ENCODE measurements around the gene HOXA6.

HOXA6 gene

DNA sequence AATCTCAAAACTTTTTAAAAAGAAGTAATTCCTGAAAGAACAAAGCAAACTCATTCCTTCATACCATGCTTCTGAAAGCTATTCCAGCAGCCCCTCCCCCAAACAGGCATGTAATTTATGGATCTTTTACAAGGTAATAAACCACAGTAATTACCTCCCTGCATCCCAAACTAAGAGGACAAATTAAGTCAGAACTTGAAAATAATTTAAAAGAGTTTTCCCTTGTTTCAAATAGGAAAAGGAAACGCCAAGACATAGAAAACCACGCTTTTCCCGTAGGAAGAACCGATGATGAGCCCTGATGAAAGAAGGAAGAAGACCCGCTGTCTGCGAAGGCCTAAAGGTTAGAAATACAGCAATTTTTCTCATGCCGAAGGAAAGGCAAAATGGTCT is 25.9 kb downstream of the HOXA6 start:
- no peak for DNase-seq

DNA sequence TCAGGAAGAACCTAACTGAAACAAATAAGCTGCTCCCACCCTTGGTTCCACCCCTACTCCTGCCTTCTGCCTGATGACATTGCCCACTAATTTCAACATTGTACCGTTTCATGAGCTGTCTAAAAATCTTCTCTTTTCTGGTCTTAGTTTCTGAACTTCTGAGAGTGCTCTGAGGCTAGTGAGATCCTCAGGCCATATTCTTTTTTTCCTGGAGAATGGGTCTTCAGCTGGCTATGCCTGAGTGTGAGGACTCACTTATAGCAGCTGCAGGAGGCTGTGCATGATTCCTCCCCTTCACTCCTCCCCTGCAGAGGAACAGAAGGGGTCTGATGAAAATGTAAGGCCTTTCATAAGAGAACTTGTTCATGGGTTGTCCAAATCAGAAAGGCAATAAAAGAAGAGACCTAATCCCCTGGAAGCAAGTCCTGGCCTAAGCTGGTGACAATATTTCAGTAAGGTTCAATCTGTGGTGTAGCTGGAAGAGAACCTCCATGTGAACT is 28.1 kb downstream of the HOXA6 start:
- no peak for DNase-seq

DNA sequence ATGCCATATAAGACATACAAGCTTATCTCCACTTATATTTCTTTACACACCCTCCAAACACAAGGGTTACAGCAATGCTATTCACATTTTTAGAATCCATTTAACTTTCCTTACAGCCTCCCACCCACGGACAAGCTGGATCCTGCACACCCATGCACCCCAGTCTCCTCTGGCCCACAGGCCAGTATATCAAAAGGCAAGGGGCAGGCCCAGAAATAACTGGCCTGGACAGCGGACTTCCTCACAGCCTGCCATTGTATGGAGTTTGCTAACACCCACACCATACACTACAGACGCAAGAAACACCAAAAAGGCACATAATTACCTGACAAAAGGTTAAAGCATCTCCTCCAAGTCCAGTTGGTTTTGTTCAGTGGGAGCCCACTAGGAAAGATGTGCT is 29.0 kb downstream of the HOXA6 start:
- DNase-seq, result no peak

DNA sequence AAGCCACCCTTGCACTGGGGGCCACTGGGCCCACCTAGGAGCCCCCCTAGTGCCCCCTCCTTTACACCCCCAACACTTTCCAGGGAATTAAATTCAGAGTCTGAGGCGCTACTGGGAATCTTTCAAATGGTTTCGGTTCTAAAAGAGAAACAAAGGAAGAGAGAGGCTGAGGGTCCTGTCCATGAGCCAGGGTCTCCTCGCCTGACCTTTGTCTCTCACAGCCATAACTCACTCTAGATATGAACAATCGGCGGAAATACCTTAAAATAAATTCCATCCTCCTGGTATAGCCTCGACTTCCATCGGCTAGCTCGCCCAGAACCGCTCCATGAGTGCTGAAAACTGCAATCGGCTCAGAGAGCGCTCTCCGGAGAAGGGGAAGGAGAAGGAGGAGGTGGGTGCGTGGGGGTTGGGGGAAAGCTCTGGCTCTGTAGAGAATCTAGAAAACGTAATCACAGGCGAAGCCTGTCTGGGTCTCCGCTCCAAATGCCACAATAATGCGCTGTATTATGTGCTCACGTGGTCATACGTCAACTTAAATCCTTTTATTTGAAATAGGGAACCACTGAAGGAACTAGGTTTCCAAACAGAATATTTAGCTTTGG is 29.6 kb downstream of the HOXA6 start:
- DNase-seq, result no peak

DNA sequence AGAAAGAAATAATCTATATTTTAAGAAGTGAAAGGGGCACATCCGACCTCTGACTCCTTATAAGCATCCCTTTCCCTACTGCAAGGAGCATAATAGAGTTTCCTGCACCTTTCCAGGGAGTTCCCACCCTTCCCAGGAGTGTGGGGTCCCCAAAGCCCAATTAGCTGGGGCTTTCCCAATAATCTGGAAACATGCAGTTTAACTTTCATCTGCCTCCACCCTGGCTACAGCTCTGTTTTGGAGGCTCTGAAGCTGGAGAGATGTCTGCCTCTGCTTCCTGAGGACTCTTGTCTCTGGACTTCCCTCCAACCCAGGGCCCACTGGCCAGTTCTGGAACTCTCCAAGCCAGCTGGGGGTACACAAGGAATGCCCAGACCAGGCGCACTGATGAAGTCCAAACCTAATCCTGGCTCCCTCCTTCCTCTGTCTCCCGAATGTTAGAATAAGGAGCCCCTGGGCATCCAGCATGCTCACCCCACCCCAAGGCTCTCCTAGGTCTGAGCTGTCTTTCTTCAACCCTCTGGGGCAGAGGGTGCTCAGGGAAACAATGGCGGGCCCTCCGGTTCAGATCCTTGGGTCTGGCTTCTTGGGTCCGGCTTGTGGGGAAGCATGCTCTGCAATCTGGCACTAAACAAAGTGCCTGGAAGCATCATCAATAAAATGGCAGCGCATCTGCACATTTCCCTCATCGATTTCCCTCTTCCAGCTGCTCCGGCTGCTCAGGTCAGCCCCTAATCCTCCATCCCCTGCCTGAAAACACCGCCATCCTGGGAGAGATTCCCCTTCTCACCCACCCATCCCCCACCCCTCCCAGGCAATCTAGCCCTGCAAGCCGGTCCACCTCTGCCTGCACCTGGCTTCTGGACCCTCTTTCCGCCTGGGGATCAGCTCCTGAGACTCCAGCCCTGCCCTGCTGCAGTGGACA is 30.4 kb downstream of the HOXA6 start:
- DNase-seq, result no peak

DNA sequence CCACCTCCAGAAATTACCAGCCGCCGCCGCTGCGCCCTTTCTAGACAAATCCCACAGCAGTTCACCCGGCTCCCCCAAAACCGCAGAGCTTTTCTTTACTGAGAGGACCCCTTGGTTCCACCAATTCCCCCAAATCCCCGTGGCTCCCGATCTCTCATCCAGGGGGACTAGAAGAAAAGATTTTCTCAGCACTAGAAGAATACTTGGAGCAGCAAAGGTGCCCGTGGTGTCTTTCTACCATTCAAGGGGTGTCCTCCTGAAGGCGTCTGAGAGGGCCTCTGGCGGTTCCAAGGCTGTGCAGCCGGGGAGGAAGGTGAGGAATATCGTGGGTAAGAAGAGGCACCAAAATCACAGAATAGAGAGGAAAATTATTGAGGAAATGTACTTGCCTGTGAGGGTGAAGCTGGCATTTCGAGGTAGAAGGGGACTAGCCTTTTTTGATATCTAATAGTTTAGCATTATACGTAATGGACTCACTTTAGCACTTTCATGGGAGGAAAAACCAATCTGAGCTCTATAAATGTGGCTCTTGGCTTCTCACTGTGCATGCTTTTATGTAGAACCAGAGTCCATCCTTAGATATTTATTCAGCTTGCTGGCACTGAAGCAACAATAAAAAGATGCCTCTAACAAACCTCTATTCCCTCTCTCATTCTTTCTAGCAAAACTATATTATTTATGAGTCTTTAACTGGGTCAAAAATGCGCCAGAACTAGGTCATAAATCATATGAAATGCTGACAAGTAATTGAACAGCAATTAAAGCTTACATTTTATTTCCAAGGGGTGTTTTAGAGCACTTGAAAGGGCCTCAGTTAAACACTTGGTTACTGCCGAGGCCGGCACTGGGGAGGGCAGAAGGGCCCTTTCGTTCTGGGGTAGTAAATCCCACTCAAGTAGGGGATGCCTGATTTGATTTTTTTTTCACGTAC is 31.3 kb downstream of the HOXA6 start:
- no peak for DNase-seq

DNA sequence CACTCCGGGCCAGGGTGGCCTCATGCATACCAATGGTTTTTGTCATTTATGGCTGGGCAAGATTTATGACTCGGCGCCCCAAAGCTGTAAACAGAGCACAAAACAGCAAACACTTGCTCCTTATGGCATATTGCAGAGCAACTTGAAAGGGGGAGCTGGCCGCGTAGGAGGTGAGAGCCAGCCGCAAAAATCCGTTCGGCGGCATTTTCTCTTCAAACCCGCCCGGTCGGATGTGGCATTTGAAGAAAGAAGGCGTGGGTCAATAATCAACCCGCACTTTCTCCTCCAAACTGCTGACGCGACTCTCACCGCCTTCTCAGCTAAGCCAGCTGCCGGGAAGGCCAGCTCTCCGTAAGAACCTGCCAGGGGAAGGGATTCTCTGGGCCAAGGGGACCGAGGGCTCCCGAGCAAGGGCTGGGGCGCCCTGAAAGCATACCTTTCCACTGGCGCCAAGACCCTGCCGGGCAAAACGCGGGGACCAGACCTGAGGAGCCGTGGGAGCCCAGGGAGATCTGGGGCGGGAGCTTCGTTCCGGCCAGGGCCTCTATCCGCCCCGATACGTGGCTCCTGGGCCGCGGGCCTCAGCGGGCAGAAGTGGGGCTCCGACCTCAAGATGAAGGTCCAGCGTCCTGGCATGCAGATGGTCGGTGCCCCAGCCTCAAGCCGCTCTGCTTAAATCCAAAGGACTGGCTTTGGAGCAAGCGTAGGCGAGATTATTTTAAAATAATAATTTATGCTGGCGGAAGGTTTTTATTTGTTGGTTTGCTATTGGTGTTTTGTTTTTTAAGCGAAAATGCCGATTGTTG is 32.1 kb downstream of the HOXA6 start:
- no peak for DNase-seq

DNA sequence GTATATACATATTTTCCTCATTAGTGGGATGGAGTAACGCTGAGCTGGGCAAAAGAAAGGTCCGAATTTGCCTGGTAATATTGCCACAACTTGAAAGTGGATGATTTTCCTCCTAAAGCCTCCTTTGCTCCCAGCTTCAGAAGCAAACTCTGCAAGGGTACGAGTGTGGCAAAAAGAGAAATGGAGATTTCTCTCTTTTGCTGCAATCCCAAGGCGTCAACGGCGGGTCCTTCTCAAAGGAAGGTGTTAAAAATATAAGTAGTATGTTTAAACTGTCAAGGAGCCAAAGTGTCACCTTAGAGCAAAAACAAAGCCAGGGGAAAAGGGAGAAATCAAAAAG is 32.7 kb downstream of the HOXA6 start:
- no peak for DNase-seq

DNA sequence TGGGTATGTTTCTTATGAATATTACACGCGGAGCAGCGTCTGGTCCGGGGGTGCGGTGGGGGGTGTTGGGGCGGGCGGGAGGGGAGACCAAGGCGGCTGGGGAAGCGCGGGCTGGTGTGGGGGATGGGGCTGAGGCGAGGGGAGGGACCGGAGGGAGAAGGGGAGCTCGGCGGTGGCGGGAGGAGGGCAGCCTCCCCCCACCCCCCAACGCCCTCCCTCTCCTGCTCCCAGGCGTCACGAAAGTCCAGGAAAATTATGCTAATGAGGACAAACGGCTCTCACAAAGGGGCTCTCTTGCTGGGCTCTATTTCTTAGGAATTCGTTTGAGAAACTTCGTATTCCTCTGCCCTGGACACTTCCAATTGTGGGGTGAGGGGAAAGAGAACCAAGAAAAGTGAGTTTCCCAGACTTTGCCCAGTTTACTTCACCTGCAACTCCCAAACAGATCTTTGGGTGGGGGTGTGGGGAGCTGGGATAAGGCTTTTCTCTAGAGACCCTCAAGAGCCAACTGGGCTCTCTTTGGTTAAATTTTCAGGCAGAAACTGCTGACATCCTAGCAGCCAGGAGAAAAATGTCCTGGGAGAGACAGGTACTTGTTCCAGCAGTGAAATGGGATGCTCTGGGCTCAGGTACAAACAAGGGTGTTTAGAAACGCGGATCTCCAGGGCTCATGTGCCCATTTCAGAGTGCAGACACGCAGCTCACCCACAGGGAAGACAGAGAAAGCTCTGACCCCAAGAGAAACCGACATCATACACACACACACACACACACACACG is 33.4 kb downstream of the HOXA6 start:
- DNase-seq, result no peak

DNA sequence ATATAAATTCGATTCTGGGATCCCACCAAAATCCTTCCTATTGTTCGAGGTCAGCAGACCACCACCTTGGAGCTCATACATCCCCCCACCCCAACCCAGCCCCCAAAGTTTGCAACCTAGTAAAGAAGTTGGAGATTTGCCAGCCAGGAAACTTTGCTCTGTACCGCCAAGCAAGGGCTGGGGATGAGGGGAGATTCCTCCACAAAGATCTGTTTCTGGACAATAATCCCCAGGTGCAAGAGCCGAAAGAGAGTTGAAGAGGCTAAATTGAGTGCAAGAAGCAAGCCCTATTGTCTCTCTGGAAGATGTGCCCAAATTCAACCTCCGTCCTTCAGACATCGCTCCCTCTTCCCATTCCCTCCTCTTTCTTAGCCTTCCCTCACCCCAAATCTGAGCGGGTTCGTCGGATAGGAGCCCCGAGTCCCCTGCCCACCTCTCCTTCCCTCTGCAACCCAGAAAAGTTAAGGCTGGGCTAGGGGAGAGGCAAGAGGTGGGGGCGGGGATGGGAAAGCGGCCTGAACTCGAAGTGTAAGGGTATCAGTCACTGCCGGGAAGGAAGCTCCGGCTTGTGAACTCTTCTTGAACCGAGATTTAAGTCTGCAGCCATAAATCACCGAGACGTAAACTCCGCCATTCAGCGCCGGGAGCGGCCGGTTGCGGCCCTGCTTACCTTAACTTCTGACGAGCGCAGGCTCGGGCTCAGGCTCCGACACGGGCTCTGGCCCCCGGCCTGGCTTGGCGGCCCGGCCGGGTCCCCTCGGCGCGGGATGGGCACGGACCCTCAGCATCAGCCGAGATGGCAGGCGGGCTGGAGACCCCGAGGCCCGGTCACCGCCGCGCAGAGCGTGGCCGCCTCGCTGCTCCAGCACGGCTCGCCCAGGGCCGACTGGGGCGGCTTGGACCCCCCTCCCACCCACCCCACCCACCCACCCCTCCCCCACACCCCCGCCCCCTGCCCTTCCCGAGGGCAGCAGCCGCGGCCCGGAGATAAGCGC is 34.3 kb downstream of the HOXA6 start:
- DNase-seq, result no peak

DNA sequence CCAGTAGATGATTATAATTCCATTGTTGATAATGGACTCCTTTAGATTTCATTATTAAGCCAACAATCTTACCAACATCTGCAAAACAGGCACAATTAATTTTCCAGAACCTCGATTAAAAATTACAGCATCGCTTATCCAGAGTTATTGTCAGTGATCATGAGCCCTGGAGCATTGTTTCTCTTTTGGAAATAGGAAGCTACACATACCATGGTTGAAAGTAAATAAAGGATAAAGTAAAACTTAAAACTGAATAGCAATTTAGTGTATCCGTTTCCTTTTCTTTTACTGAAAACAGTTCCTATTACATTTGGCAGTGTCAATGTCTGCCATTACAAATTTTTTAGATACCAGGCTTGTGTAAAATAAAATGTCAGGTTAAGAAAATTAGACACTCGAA is 35.2 kb downstream of the HOXA6 start:
- DNase-seq, result no peak

DNA sequence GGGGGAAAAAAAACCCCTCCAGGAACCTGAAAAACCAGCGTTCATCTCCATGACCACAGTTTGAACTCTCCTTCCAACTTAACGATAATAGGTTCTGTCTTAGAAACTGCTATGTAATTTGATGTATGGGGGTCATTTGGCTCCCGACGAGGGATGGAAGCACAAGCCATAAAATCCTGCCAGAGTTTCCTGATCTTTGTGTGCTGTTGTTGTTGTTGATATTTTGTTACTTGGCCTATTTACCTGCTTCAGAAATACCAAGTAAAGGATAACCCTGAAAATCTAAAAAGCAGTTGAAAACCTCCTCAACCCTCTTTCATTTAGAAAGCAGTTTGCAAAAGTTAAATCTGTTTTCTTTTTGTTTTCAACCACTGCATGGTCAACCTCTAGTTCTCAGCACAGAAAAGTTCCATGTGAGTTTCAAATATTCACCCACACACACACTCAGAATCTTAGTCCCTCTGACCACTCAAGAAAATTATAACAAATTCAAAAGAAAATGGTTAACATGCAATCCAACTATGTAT is 35.8 kb downstream of the HOXA6 start:
- DNase-seq, result no peak

DNA sequence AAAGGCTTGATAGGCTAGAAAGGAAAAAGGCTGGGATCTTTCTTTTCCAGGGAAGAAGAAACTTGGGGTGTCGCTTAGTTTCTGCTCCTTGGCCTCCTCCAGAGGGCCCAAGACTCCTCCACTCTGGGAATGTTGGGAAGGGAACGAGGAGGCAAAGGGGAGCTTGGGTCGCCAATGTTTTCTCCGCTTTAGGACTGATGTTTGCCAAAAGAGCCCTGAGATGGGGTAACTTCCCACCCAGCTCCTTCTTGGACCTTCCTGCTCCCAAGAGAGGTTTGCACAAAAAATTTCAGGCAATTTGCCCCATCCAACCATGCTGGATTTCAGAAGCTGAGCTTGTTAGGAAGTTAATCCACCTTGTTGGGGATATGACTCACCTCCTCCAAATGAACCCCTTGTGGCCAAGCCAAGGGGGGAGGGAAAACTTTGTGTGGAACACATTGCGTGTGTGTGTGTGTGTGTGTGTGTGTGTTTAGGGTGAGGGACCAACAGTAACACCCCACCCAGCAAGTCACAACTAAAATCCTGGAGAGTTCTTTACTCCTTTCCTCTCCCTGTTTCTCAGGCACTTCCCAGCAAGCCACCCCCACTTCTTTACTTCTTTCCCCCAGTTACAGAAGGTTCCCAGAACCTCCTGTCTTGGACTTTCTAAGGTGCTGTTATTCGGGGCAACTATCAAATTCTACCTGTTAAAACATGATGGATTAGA is 36.4 kb downstream of the HOXA6 start:
- no peak for DNase-seq

DNA sequence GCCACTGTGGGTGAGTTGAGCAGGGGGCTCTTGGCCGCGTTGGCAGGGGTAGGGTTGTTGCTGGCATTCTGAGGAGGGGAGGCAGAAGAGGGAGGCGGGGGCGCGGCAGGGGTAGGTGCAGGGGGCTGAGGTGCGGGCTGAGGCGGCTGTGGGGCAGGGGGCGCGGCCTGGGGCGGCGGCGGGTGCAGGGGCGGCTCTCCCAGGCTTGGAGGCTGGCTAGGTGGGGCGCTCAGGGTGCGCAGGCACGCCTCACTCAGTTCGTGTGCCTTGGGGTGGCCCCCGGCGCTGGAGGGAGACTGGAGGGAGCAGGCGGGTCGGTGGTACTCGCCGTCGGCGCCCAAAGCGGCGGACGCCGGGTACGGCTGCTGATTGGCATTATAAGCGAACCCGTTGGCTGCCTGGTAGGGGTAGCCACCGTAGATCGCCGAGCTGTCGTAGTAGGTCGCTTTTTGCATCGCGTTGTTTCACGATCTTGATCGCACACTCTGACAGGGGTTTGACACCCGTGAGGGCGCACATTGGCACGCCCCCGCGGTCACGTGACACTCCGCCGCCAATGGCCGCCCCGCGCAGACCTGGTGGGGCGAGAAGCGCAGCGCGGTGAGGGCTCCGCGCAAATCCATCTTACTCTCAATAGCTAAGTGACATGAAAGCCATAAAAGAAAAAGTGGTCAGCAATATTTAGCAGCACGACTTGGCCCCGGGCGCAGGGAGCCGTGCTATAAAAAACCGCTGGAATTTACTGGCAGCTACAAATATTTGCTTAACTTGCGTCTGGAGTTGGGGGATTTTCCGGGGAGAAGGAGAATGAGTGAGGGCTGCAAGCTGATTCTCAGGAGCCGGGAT is 37.2 kb downstream of the HOXA6 start:
- no peak for DNase-seq

DNA sequence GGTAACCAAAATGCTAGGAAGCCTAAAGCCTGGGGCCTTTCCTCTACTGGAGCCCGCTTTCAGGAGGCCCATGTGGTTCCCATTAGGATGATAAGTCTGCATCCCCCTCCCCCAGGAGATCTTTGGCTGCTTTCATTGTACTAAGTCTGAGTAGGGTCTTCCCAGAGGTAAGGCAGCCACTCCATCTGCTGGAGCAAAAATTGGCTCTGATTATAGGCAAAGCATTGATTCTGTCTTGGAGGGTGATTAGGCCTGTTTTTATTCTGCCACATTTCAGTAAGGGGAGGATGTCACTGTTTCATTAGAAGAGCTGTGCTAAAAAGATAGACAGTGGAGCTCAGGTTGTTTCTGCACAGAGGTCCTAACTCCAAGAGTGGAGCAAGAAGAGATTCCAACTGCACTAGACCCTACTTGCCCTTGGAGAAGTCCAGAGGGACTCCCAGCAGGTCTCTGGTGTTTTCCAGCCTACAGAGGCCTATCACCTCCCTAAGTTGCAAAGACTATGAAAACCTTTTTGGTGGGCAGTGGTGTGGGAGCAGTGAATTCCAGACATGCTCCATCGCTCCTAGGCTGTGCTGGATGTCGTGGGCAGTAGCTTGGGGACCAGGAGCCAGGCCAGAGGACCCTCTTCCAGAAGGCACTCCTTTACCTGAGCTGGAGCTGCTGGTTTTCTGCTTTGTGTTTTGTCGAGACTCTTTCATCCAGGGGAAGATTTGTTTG is 37.9 kb downstream of the HOXA6 start:
- DNase-seq, result no peak

DNA sequence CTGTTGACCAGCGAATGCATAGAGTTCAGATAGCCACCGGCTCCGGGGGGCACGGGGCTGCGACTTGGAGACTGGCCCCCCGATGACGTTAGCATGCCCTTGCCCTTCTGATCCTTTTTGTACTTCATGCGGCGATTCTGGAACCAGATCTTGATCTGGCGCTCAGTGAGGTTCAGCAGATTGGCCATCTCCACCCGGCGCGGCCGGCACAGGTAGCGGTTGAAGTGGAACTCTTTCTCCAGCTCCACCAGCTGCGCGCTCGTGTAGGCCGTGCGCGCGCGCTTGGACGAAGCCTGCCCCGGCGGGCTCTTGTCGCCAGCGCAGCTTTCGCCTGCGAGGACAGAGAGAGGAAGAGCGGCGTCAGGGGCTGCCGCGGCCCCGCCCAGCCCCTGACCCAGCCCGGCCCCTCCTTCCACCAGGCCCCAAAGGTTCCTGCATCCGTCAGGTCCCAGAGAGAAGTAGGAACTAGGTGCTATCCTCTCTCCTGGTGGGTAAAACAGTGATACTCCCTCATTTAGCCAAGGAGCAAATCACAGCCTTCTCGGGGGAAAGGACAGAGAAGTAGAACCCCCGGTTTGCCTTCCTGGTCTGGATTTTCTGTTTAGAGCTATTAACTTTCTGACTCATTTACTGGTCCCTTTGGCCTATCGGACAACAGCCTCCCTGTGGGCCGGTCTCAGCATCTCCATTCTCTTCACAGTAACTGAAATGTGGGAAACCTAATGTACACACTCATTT is 39.0 kb downstream of the HOXA6 start:
- DNase-seq, result no peak

Measured in NCI-H2029 treated with DMSO at 0.1 percent for 48 hours (cell line).